K562 (cell line): ENCODE measurements around the gene ABCF2. TPM values are rescaled to one million over a fixed set of nuclear protein-coding genes. Genes with fewer than 3 reads are reported as not detected.
A peak's percentile ranks its signal among the peaks of the same experiment; 100 is the strongest.

Experiments used
- BCOR ChIP-seq: fragments of 450-650 bp; IDR thresholded peaks from 2 replicates; pipeline ENCODE4 v1.6.1; 2016
- BRD9 ChIP-seq: fragments of 450-650 bp; IDR thresholded peaks from 2 replicates; pipeline ENCODE4 v1.6.1; 2018; ENCODE audit warnings: low read depth; ENCODE audit not compliant: partially characterized antibody
- CHCHD3 ChIP-seq: fragments of 250-450 bp; sonication (Bioruptor Pico); IDR thresholded peaks from 2 replicates; pipeline ENCODE4 v2.1.2; 2022; ENCODE audit warnings: mild to moderate bottlenecking
- CHD1 ChIP-seq: fragments of 200-600 bp; sonication (generic); IDR thresholded peaks from one replicate; pipeline ENCODE4 v1.6.1; 2012; ENCODE audit warnings: mild to moderate bottlenecking, moderate library complexity, low read length, inconsistent platforms
- GATAD2A ChIP-seq: fragments of 450-650 bp; IDR thresholded peaks from 2 replicates; pipeline ENCODE4 v1.6.1; 2017
- HDAC1 ChIP-seq, 2 experiments: fragments of 450-650 bp; IDR thresholded peaks; 2 replicates each; pipeline ENCODE4 v1.6.1; 2016 to 2017; ENCODE audit warnings: inconsistent platforms in 1 of 2, mild to moderate bottlenecking in 1 of 2, moderate library complexity in 1 of 2
- MYNN ChIP-seq, 2 experiments: sonication (generic); formaldehyde crosslinking in 1 of 2; IDR thresholded peaks; 2 replicates each; pipeline versions ENCODE4 v1.5.0 to v1.6.1; 2016 to 2020; ENCODE audit warnings: antibody characterized with exemption in 1 of 2, missing genetic modification reagents in 1 of 2
- PTBP1 ChIP-seq: fragments of 200-400 bp; formaldehyde crosslinking; IDR thresholded peaks from 2 replicates; pipeline ENCODE4 v1.6.1; 2017; ENCODE audit warnings: low read depth, low read length
- RB1 ChIP-seq: fragments of 450-650 bp; IDR thresholded peaks from 2 replicates; pipeline ENCODE4 v1.6.1; 2017; ENCODE audit warnings: low read depth, mild to moderate bottlenecking
- SIN3B ChIP-seq: fragments of 450-650 bp; IDR thresholded peaks from 2 replicates; pipeline ENCODE4 v1.6.1; 2017; ENCODE audit warnings: low read depth, mild to moderate bottlenecking, moderate library complexity
- SNIP1 ChIP-seq: fragments of 450-650 bp; IDR thresholded peaks from 2 replicates; pipeline ENCODE4 v1.7.1; 2017; ENCODE audit warnings: low read depth, mild to moderate bottlenecking
- STAT5A ChIP-seq: IDR thresholded peaks from 2 replicates; pipeline ENCODE4 v1.6.1; 2012; ENCODE audit warnings: low read length, inconsistent platforms, borderline replicate concordance
- ZNF232 ChIP-seq: sonication (generic); formaldehyde crosslinking; IDR thresholded peaks from 2 replicates; pipeline ENCODE4 v1.8.0; 2022; ENCODE audit warnings: mild to moderate bottlenecking, missing genetic modification reagents
- ZNF263 ChIP-seq: sonication (generic); formaldehyde crosslinking; IDR thresholded peaks from 2 replicates; pipeline ENCODE4 v1.8.0; 2022; ENCODE audit warnings: mild to moderate bottlenecking, missing genetic modification reagents, borderline replicate concordance
- ZZZ3 ChIP-seq: fragments of 450-650 bp; IDR thresholded peaks from 2 replicates; pipeline ENCODE4 v1.6.1; 2016; ENCODE audit warnings: antibody characterized with exemption, mild to moderate bottlenecking, moderate library complexity
- polyA plus RNA-seq, 8 experiments: library from polyadenylated mRNA; depleted of rRNA in 4 of 8; stranded (reverse) in 5 of 8; unstranded in 3 of 8; fragments of >200 nt; fragmentation: Nextera tagmentation in 2 of 8; fragmentation: Illumina TruSeq in 1 of 8; extraction: Ambion mirVana in 2 of 8; extraction: Trizol in 1 of 8; gene quantifications; 2 replicates each; pipeline versions ENCODE4 v1.2.1 to v1.2.3, GENCODE V29; 2011 to 2014; ENCODE audit warnings: inconsistent platforms in 1 of 8, missing spikeins in 1 of 8
- total RNA-seq, 7 experiments: library from RNA; depleted of rRNA in 6 of 7; stranded (reverse); fragments of >200 nt in 6 of 7; fragmentation: Illumina TruSeq in 2 of 7; extraction: Trizol in 2 of 7; gene quantifications; 2 replicates each; pipeline versions ENCODE4 v1.2.1 to v1.2.3, GENCODE V29; 2011 to 2021; ENCODE audit warnings: low replicate concordance in 1 of 7
- TF ChIP-seq, protein P1 (sequence below): IDR thresholded peaks from 2 replicates; pipeline ENCODE4 v1.6.1; 2011; ENCODE audit warnings: borderline replicate concordance, low read depth, mild to moderate bottlenecking, moderate library complexity, low read length; ENCODE audit not compliant: insufficient read depth, poor library complexity, severe bottlenecking
- TF ChIP-seq, protein P2 (sequence below): sonication (generic); formaldehyde crosslinking; IDR thresholded peaks from 2 replicates; pipeline ENCODE4 v1.8.1; 2023; ENCODE audit warnings: mild to moderate bottlenecking, missing genetic modification reagents

Gene ABCF2
- total and polyA plus RNA-seq, 9 of the 15 experiments (the other 6 are each of a cell fraction or from before 2014, with no cell fraction given), result 62.1 to 224 (median 113) TPM

DNA sequence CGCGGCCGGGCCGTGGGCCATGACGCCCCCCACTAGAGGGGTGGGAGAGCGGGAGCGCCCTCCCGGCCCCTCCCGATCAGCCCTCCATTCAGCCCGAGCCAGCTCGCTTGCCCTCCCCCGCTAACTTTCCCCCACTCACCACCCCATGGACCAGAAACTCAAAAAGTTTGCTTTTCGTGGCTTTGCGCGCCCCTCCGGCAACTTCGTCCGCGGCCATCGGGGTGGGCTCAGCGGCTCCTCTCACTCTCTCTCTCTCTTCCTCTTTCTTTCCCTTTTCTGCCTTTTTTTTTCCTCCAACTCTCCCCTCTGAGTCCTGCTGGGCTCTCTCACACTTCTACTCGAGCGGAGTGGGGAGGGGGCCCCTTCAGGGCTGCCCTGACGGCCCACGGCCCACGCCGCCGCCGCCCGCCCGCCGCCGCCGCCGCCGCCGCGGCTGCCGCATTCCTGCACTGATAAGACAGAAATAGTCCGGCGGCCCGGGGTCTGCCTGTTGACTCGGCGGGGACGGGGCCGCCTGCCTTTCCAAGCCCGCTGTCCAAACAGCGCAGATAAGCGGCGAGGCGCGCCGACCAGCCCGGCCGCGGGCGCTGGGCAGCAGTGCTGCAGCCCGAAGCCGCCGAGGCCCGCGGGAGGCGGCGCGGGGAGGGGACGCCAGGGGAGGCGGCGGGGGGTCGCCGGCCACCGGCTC lies 21.5 kb upstream of the ABCF2 start, which contains the start of gene SMARCD3 (continued):
- TF ChIP-seq ZNF263 (CRISPR knock-in tag) (no peak), SNIP1 (no peak), CHCHD3 (CRISPR knock-in tag) (no peak), BRD9 (no peak), SIN3B (peak; percentile 48; the same call in 1 of the 2 replicates), GATAD2A (peak; percentile 89; the same call in 1 of the 2 replicates), CHD1 (no peak), ZZZ3 (no peak), STAT5A (no peak), ZNF232 (CRISPR knock-in tag) (no peak), PTBP1 (no peak), MYNN (IDR thresholded peaks at IDR 0.05) (no peak), MYNN (CRISPR knock-in tag; IDR thresholded peaks at IDR 0.05) (no peak), HDAC1 (IDR thresholded peaks at IDR 0.05) (0 out of 4 replicates have a peak, but pooled peaks of 1 of the 2 experiments have one; percentile 59), BCOR (0 out of 2 replicates have a peak, but pooled peaks have one; percentile 25), RB1 (peak; percentile 78)
- TF ChIP-seq, protein P1, sequence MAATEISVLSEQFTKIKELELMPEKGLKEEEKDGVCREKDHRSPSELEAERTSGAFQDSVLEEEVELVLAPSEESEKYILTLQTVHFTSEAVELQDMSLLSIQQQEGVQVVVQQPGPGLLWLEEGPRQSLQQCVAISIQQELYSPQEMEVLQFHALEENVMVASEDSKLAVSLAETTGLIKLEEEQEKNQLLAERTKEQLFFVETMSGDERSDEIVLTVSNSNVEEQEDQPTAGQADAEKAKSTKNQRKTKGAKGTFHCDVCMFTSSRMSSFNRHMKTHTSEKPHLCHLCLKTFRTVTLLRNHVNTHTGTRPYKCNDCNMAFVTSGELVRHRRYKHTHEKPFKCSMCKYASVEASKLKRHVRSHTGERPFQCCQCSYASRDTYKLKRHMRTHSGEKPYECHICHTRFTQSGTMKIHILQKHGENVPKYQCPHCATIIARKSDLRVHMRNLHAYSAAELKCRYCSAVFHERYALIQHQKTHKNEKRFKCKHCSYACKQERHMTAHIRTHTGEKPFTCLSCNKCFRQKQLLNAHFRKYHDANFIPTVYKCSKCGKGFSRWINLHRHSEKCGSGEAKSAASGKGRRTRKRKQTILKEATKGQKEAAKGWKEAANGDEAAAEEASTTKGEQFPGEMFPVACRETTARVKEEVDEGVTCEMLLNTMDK, result no peak
- TF ChIP-seq, protein P2, sequence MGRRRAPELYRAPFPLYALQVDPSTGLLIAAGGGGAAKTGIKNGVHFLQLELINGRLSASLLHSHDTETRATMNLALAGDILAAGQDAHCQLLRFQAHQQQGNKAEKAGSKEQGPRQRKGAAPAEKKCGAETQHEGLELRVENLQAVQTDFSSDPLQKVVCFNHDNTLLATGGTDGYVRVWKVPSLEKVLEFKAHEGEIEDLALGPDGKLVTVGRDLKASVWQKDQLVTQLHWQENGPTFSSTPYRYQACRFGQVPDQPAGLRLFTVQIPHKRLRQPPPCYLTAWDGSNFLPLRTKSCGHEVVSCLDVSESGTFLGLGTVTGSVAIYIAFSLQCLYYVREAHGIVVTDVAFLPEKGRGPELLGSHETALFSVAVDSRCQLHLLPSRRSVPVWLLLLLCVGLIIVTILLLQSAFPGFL, result no peak
